GM12878 (cell line): ENCODE results near the gene EPN1.

Experiments
- TF ChIP-seq, protein P1 (sequence below): IDR thresholded peaks from 2 replicates; pipeline ENCODE4 v1.6.1; 2011; ENCODE audit warnings: low read depth, low read length, improper control_type of control experiment, borderline replicate concordance
- TF ChIP-seq, protein P2 (sequence below), 3 experiments: IDR thresholded peaks in 2 of 3; conservative IDR thresholded peaks in 1 of 3; 2 replicates each; pipeline ENCODE4 v1.5.1; 2011; ENCODE audit warnings: low read depth in 3 of 3, low read length in 3 of 3, mild to moderate bottlenecking in 3 of 3, control low read depth in 2 of 3, moderate library complexity in 2 of 3, inconsistent platforms in 1 of 3, mixed read lengths in 1 of 3; ENCODE audit not compliant: control insufficient read depth in 2 of 3, insufficient read depth in 1 of 3; ENCODE audit errors: extremely low read depth in 1 of 3

DNA sequence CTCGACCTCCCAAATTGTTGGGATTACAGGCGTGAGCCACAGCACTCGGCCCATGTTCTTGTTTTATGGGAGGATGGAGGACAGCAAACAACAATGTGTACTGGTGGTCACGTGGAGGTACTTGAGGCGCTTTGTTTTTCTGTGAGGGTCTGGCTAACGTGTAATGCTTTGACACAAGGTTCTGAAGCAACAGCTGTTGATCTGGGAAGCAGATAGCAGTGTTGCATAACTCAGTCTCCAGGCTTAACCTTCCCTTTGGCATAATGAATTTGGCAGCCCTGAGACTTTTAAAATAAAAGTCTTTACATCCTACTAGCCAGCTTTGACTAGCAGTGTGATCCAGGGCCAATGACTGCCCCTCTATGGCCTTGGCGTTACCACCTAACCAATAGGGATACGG lies 41.2 kb upstream of the EPN1 start:
- TF ChIP-seq, protein P1, sequence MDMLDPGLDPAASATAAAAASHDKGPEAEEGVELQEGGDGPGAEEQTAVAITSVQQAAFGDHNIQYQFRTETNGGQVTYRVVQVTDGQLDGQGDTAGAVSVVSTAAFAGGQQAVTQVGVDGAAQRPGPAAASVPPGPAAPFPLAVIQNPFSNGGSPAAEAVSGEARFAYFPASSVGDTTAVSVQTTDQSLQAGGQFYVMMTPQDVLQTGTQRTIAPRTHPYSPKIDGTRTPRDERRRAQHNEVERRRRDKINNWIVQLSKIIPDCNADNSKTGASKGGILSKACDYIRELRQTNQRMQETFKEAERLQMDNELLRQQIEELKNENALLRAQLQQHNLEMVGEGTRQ: no peak
- TF ChIP-seq, protein P2, sequence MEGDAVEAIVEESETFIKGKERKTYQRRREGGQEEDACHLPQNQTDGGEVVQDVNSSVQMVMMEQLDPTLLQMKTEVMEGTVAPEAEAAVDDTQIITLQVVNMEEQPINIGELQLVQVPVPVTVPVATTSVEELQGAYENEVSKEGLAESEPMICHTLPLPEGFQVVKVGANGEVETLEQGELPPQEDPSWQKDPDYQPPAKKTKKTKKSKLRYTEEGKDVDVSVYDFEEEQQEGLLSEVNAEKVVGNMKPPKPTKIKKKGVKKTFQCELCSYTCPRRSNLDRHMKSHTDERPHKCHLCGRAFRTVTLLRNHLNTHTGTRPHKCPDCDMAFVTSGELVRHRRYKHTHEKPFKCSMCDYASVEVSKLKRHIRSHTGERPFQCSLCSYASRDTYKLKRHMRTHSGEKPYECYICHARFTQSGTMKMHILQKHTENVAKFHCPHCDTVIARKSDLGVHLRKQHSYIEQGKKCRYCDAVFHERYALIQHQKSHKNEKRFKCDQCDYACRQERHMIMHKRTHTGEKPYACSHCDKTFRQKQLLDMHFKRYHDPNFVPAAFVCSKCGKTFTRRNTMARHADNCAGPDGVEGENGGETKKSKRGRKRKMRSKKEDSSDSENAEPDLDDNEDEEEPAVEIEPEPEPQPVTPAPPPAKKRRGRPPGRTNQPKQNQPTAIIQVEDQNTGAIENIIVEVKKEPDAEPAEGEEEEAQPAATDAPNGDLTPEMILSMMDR (IDR thresholded peaks at IDR 0.05 in 2 of 3, conservative IDR thresholded peaks at IDR 0.05 in 1 of 3; ENCODE audit: control insufficient read depth in 2 of 3, extremely low read depth in 1 of 3, insufficient read depth in 1 of 3, low read depth in 3 of 3, low read length in 3 of 3): no peak
